RWPE1 (cell line): ENCODE data around the gene PROC.

ENCODE experiments used
- CTCF ChIA-PET: fragments of 350-600 bp; sonication (Branson Sonifier 250); formaldehyde crosslinking; extraction: SDS; loops from one replicate; lab custom pipeline; 2021; lab: Yijun Ruan, JAX
- POLR2A ChIA-PET: fragments of 400-600 bp; formaldehyde crosslinking; extraction: SDS; loops from one replicate; lab custom pipeline; 2020; ENCODE audit warnings: antibody characterized with exemption; ENCODE audit not compliant: low non-redundant PET; lab: Yijun Ruan, JAX
- DNase-seq: peaks from one replicate; pipeline ENCODE4 v3.0.0; 2012; ENCODE audit warnings: low spot score
- H3K27ac ChIP-seq: fragments of 450-650 bp; 2 replicates; pipeline ENCODE4 v1.5.1; 2017
- TF ChIP-seq, protein P1 (sequence below): fragments of 450-650 bp; conservative IDR thresholded peaks from 2 replicates; pipeline ENCODE4 v1.5.1; 2017; ENCODE audit warnings: low read depth, mild to moderate bottlenecking

Gene PROC

DNA sequence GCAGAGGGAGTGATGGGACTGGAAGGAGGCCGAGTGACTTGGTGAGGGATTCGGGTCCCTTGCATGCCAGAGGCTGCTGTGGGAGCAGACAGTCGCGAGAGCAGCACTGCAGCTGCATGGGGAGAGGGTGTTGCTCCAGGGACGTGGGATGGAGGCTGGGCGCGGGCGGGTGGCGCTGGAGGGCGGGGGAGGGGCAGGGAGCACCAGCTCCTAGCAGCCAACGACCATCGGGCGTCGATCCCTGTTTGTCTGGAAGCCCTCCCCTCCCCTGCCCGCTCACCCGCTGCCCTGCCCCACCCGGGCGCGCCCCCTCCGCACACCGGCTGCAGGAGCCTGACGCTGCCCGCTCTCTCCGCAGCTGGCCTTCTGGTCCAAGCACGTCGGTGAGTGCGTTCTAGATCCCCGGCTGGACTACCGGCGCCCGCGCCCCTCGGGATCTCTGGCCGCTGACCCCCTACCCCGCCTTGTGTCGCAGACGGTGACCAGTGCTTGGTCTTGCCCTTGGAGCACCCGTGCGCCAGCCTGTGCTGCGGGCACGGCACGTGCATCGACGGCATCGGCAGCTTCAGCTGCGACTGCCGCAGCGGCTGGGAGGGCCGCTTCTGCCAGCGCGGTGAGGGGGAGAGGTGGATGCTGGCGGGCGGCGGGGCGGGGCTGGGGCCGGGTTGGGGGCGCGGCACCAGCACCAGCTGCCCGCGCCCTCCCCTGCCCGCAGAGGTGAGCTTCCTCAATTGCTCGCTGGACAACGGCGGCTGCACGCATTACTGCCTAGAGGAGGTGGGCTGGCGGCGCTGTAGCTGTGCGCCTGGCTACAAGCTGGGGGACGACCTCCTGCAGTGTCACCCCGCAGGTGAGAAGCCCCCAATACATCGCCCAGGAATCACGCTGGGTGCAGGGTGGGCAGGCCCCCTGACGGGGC lies 4.6 kb downstream of the PROC start:
- H3K27ac ChIP-seq: peak overlapping the region; percentile 69
- DNase-seq: no peak
- ChIA-PET CTCF (interaction anchor here (2.4 kb wide), 1 partner anchor 56 kb away, joined by 13 read pairs; no protein-coding TSS in a partner anchor), POLR2A (no interaction called here)
- TF ChIP-seq, protein P1, sequence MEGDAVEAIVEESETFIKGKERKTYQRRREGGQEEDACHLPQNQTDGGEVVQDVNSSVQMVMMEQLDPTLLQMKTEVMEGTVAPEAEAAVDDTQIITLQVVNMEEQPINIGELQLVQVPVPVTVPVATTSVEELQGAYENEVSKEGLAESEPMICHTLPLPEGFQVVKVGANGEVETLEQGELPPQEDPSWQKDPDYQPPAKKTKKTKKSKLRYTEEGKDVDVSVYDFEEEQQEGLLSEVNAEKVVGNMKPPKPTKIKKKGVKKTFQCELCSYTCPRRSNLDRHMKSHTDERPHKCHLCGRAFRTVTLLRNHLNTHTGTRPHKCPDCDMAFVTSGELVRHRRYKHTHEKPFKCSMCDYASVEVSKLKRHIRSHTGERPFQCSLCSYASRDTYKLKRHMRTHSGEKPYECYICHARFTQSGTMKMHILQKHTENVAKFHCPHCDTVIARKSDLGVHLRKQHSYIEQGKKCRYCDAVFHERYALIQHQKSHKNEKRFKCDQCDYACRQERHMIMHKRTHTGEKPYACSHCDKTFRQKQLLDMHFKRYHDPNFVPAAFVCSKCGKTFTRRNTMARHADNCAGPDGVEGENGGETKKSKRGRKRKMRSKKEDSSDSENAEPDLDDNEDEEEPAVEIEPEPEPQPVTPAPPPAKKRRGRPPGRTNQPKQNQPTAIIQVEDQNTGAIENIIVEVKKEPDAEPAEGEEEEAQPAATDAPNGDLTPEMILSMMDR: no peak

DNA sequence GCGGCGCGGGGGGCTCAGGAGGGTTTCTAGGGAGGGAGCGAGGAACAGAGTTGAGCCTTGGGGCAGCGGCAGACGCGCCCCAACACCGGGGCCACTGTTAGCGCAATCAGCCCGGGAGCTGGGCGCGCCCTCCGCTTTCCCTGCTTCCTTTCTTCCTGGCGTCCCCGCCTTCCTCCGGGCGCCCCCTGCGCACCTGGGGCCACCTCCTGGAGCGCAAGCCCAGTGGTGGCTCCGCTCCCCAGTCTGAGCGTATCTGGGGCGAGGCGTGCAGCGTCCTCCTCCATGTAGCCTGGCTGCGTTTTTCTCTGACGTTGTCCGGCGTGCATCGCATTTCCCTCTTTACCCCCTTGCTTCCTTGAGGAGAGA lies 5.2 kb downstream of the PROC start:
- TF ChIP-seq, protein P1: no peak
- ChIA-PET POLR2A (no interaction called here), CTCF (interaction anchor here (2.4 kb wide), 1 partner anchor 56 kb away, joined by 13 read pairs; no protein-coding TSS in a partner anchor)
- peak; percentile 27 for DNase-seq
- H3K27ac ChIP-seq: peak overlapping the region; percentile 69

DNA sequence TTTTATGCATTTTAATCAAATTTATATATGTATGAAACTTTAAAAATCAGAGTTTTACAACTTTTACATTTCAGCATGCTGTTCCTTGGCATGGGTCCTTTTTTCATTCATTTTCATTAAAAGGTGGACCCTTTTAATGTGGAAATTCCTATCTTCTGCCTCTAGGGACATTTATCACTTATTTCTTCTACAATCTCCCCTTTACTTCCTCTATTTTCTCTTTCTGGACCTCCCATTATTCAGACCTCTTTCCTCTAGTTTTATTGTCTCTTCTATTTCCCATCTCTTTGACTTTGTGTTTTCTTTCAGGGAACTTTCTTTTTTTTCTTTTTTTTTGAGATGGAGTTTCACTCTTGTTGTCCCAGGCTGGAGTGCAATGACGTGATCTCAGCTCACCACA lies 5.7 kb downstream of the PROC start:
- DNase-seq: no peak
- ChIA-PET CTCF (interaction anchor here (0.7 to 2.4 kb wide), 3 partner anchors 9 to 55 kb away, joined by 3 to 13 read pairs (median 5); no protein-coding TSS in a partner anchor), POLR2A (no interaction called here)
- H3K27ac ChIP-seq: peak overlapping the region; percentile 69
- TF ChIP-seq, protein P1: no peak

DNA sequence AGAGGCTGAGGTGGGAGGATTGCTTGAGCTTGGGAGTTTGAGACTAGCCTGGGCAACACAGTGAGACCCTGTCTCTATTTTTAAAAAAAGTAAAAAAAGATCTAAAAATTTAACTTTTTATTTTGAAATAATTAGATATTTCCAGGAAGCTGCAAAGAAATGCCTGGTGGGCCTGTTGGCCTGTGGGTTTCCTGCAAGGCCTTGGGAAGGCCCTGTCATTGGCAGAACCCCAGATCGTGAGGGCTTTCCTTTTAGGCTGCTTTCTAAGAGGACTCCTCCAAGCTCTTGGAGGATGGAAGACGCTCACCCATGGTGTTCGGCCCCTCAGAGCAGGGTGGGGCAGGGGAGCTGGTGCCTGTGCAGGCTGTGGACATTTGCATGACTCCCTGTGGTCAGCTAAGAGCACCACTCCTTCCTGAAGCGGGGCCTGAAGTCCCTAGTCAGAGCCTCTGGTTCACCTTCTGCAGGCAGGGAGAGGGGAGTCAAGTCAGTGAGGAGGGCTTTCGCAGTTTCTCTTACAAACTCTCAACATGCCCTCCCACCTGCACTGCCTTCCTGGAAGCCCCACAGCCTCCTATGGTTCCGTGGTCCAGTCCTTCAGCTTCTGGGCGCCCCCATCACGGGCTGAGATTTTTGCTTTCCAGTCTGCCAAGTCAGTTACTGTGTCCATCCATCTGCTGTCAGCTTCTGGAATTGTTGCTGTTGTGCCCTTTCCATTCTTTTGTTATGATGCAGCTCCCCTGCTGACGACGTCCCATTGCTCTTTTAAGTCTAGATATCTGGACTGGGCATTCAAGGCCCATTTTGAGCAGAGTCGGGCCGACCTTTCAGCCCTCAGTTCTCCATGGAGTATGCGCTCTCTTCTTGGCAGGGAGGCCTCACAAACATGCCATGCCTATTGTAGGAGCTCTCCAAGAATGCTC lies 6.6 kb downstream of the PROC start:
- TF ChIP-seq, protein P1: no peak
- DNase-seq: no peak
- no peak overlapping the region for H3K27ac ChIP-seq
- CTCF ChIA-PET: interaction anchor here (0.7 to 2.4 kb wide), 4 partner anchors 8 to 54 kb away, joined by 3 to 13 read pairs (median 4); no protein-coding TSS in a partner anchor
- POLR2A ChIA-PET: interaction anchor here (0.6 kb wide), 1 partner anchor 9 kb away, joined by 3 read pairs; no protein-coding TSS in a partner anchor

DNA sequence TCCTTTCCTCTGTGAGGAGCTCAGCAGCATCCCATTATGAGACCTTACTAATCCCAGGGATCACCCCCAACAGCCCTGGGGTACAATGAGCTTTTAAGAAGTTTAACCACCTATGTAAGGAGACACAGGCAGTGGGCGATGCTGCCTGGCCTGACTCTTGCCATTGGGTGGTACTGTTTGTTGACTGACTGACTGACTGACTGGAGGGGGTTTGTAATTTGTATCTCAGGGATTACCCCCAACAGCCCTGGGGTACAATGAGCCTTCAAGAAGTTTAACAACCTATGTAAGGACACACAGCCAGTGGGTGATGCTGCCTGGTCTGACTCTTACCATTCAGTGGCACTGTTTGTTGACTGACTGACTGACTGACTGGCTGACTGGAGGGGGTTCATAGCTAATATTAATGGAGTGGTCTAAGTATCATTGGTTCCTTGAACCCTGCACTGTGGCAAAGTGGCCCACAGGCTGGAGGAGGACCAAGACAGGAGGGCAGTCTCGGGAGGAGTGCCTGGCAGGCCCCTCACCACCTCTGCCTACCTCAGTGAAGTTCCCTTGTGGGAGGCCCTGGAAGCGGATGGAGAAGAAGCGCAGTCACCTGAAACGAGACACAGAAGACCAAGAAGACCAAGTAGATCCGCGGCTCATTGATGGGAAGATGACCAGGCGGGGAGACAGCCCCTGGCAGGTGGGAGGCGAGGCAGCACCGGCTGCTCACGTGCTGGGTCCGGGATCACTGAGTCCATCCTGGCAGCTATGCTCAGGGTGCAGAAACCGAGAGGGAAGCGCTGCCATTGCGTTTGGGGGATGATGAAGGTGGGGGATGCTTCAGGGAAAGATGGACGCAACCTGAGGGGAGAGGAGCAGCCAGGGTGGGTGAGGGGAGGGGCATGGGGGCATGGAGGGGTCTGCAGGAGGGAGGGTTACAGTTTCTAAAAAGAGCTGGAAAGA lies 7.6 kb downstream of the PROC start:
- DNase-seq: no peak
- TF ChIP-seq, protein P1: no peak
- POLR2A ChIA-PET: no interaction called here
- CTCF ChIA-PET: interaction anchor here (0.6 to 2.4 kb wide), 4 partner anchors 10 to 566 kb away, joined by 3 to 13 read pairs (median 4); no protein-coding TSS in a partner anchor
- no peak overlapping the region for H3K27ac ChIP-seq
